ENCODE measurements around the gene TRIML1. TPM values are rescaled to one million over a fixed set of nuclear protein-coding genes. Genes with fewer than 3 reads are reported as not detected.

Gene TRIML1
- total and polyA plus RNA-seq, 9 donors, result not detected

GRCh38 chr4:188145601-188146000, 6.4 kb downstream of the TRIML1 start:
- Histone ChIP-seq H3K9me3 (no peaks in the 10 kb centered on the region), H3K36me3 (no peaks in the 10 kb centered on the region), H3K27ac (no peak overlapping the region), H3K4me1 (ENCODE audit: insufficient read depth) (no peaks in the 10 kb centered on the region), H3K4me3 (no peak overlapping the region), H3K27me3 (no peaks in the 10 kb centered on the region)
- 83 to 87% (median 85%) methylated on average over 10 of the region's 10 CpGs for WGBS, 3 donors
- TF ChIP-seq CTCF (IDR thresholded peaks at IDR 0.05), result no peak
- intact Hi-C loops (cut with DNase I), result no loop called here
- DNase-seq, result no peak

GRCh38 chr4:188146618-188147017, 7.4 kb downstream of the TRIML1 start:
- no peak overlapping the region for H3K4me3 ChIP-seq
- WGBS, 3 donors, result 76 to 82% (median 79%) methylated on average over 11 of the region's 11 CpGs
- intact Hi-C loops (cut with DNase I), result no loop called here
- TF ChIP-seq CTCF (IDR thresholded peaks at IDR 0.05) (no peak), POLR2A (IDR thresholded peaks at IDR 0.05) (no peak), EP300 (IDR thresholded peaks at IDR 0.05) (no peak)
- no peaks in the 10 kb centered on the region for H3K27me3 ChIP-seq
- H3K27ac ChIP-seq, result no peak overlapping the region
- H3K9me3 ChIP-seq, result no peaks in the 10 kb centered on the region
- no peaks in the 10 kb centered on the region for H3K4me1 ChIP-seq (ENCODE audit: insufficient read depth)
- DNase-seq, result no peak
- H3K36me3 ChIP-seq, result no peaks in the 10 kb centered on the region

GRCh38 chr4:188147176-188147575, 7.9 kb downstream of the TRIML1 start:
- Histone ChIP-seq H3K36me3 (no peaks in the 10 kb centered on the region), H3K4me3 (no peak overlapping the region), H3K27ac (no peak overlapping the region), H3K27me3 (no peaks in the 10 kb centered on the region), H3K9me3 (no peaks in the 10 kb centered on the region), H3K4me1 (ENCODE audit: insufficient read depth) (no peaks in the 10 kb centered on the region)
- intact Hi-C loops (cut with DNase I), result no loop called here
- no peak for DNase-seq
- no peak for TF ChIP-seq CTCF (IDR thresholded peaks at IDR 0.05)
- no peak for TF ChIP-seq EP300 (IDR thresholded peaks at IDR 0.05)
- no peak for TF ChIP-seq POLR2A (IDR thresholded peaks at IDR 0.05)
- WGBS, 3 donors, result 87 to 94% (median 92%) methylated on average over 11 of the region's 11 CpGs

- 86 to 94% (median 87%) methylated on average over 6 of the region's 6 CpGs for WGBS, 3 donors
These were observed 8.5 kb downstream of the TRIML1 start for GRCh38 chr4:188147776-188148175.

More at GRCh38 chr4:188147776-188148175, 8.5 kb downstream of the TRIML1 start:
- H3K36me3 ChIP-seq, result no peaks in the 10 kb centered on the region
- no peaks in the 10 kb centered on the region for H3K27me3 ChIP-seq
- intact Hi-C loops (cut with DNase I), result no loop called here
- no peak overlapping the region for H3K27ac ChIP-seq
- no peak for TF ChIP-seq POLR2A (IDR thresholded peaks at IDR 0.05)
- TF ChIP-seq EP300 (IDR thresholded peaks at IDR 0.05), result no peak
- TF ChIP-seq CTCF (IDR thresholded peaks at IDR 0.05), result no peak
- H3K9me3 ChIP-seq, result no peaks in the 10 kb centered on the region
- no peak overlapping the region for H3K4me3 ChIP-seq
- no peak for DNase-seq
- no peaks in the 10 kb centered on the region for H3K4me1 ChIP-seq (ENCODE audit: insufficient read depth)

Data from ovary (tissue), 9 donors.